ENCODE results near the gene SNCA.

Gene SNCA

DNA sequence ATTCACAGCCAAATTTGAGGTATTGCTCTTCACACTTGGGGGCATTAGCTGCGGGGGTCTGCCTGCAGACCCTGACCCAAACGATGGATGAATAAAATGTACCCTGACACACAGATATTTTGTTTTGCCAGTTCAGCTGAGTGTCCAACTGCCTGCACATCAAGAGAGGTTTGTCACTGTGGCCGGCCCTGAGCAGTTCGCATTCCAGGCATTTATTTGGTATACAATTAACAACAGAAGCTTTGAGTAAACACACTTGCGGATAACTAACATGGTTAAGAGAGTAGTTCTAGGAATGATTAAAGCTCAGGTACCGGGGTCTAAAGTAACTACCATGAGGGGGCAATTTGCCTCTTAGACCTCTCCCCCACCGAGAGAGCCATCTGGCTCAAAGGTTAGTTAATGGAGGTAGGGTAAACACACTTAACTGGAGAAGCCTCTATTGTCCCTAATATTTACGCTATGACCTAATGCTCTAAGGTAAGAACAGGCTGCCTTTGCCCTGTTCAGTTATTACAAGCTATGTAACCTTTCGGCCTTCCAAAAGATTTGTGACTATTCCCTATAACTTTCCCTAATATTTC lies 162.0 kb downstream of the SNCA start:
- Mint-ChIP-seq H3K4me1 (ENCODE audit: low read depth) (peaks cover 6% of the 10 kb centered on the region), H3K36me3 (no peaks in the 10 kb centered on the region), H3K27ac (no peak overlapping the region), H3K4me3 (no peak overlapping the region), H3K27me3 (peaks cover 8% of the 10 kb centered on the region), H3K9me3 (ENCODE audit: low read depth) (peaks cover 5% of the 10 kb centered on the region)

Data from activated naive CD8-positive, alpha-beta T cell (primary cell).